GM12873 (cell line): ENCODE measurements around the gene CDY2B.
"Not testable (repeated sequence)": the region's sequence is repeated elsewhere in the genome, so short reads cannot be mapped to it uniquely, and the experiment has no call there.

Experiments used
- TF ChIP-seq, protein P1 (sequence below): IDR thresholded peaks from 2 replicates; pipeline ENCODE4 v1.5.1; 2012; ENCODE audit warnings: low read depth, mild to moderate bottlenecking, moderate library complexity, low read length, control low read depth; ENCODE audit not compliant: insufficient read depth; ENCODE audit errors: missing control alignments

CDY2B gene

GRCh38 chrY:17880120-17880519, at the start of gene CDY2B:
CDY2B (minus strand) TSS chrY:17880220; CDS start chrY:17879892, 328 bp downstream.
- TF ChIP-seq, protein P1, sequence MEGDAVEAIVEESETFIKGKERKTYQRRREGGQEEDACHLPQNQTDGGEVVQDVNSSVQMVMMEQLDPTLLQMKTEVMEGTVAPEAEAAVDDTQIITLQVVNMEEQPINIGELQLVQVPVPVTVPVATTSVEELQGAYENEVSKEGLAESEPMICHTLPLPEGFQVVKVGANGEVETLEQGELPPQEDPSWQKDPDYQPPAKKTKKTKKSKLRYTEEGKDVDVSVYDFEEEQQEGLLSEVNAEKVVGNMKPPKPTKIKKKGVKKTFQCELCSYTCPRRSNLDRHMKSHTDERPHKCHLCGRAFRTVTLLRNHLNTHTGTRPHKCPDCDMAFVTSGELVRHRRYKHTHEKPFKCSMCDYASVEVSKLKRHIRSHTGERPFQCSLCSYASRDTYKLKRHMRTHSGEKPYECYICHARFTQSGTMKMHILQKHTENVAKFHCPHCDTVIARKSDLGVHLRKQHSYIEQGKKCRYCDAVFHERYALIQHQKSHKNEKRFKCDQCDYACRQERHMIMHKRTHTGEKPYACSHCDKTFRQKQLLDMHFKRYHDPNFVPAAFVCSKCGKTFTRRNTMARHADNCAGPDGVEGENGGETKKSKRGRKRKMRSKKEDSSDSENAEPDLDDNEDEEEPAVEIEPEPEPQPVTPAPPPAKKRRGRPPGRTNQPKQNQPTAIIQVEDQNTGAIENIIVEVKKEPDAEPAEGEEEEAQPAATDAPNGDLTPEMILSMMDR = not testable (repeated sequence)
